Right lobe of liver (tissue), 4 donors: ENCODE data around the gene CSNK1G3.

Experiments used
- CTCF ChIP-seq, 4 donors: fragments of 200-600 bp in 3 of 4; fragments of 450-650 bp in 1 of 4; IDR thresholded peaks; one replicate each; pipeline versions ENCODE4 v1.5.1 to v1.8.0; 2016 to 2022; ENCODE audit warnings: antibody characterized with exemption in 4 of 4, mild to moderate bottlenecking in 2 of 4
- POLR2A ChIP-seq: fragments of 450-650 bp; IDR thresholded peaks from one replicate; pipeline ENCODE4 v1.6.1; 2017; ENCODE audit warnings: antibody characterized with exemption, mild to moderate bottlenecking
- donor health status: DM: no; HTN: no; CAD: no.
- donor health status: DM: no; HTN: no; CAD: no.
- donor health status: DM: no; HTN: yes; CAD: no.

- TF ChIP-seq CTCF (IDR thresholded peaks at IDR 0.05) (no peak), POLR2A (no peak)
These were observed 18.8 kb downstream of the CSNK1G3 start for GRCh38 chr5:123530728-123531127.
